Measurements from ENCODE around the gene MAF. TPM values are rescaled to one million over a fixed set of nuclear protein-coding genes. Genes with fewer than 3 reads are reported as not detected.

MAF gene
- polyA plus RNA-seq, 1 donor (not counting 4 experiments of a cell fraction or from before 2014, with no cell fraction given), result 8.2 TPM

- Histone ChIP-seq H3K4me2 (ENCODE audit: control insufficient read depth, extremely low read depth, insufficient read depth, low read depth, low read length) (no peak overlapping the region), H3K4me3 (ENCODE audit: control insufficient read depth in 2 of 3, extremely low read depth in 1 of 3, insufficient read depth in 2 of 3, low read depth in 1 of 3, low read length in 3 of 3) (no peak overlapping the region), H4K20me1 (ENCODE audit: control insufficient read depth, extremely low read depth, insufficient read depth, low read length) (no peaks in the 10 kb centered on the region), H3K27me3 (ENCODE audit: control insufficient read depth, extremely low read depth, insufficient read depth, low read length) (no peaks in the 10 kb centered on the region), H2AFZ (ENCODE audit: control insufficient read depth, low read length) (no peak overlapping the region), H3K9me3 (ENCODE audit: control insufficient read depth, low read depth, low read length) (no peaks in the 10 kb centered on the region), H3K36me3 (ENCODE audit: control insufficient read depth in 2 of 2, extremely low read depth in 1 of 2, insufficient read depth in 2 of 2, low read length in 2 of 2) (no peaks in the 10 kb centered on the region), H3K9me1 (ENCODE audit: control insufficient read depth, extremely low read depth, insufficient read depth, low read length) (no peaks in the 10 kb centered on the region), H3K4me1 (ENCODE audit: control insufficient read depth, extremely low read depth, insufficient read depth, low read length) (peaks cover 20% of the 10 kb centered on the region), H3K79me2 (ENCODE audit: control insufficient read depth, insufficient read depth, low read length) (no peaks in the 10 kb centered on the region), H3K27ac (ENCODE audit: control insufficient read depth, insufficient read depth, low read length) (no peak overlapping the region), H3K9ac (ENCODE audit: control insufficient read depth, extremely low read depth, insufficient read depth, low read length) (no peak overlapping the region)
- DNase-seq (ENCODE audit: low read depth, low spot score), result no peak
- TF ChIP-seq EZH2 (IDR thresholded peaks at IDR 0.05; ENCODE audit: low read length) (no peak), CTCF (optimal IDR thresholded peaks at IDR 0.05 in 1 of 3, IDR thresholded peaks at IDR 0.05 in 1 of 3, conservative IDR thresholded peaks at IDR 0.05 in 1 of 3; ENCODE audit: extremely low read depth in 1 of 3, insufficient read depth in 2 of 3, low read length in 3 of 3) (no peak)
- FAIRE-seq, result no peak
- dilution Hi-C loops (cut with MboI; ENCODE audit: extremely low pct_ligation_motif_present, low sequenced_read_pairs), result no loop called here
These were observed 28.5 kb upstream of the MAF start for GRCh38 chr16:79628988-79629387.

- DNase-seq (ENCODE audit: low read depth, low spot score) (no peak), FAIRE-seq (peak; percentile 92)
- Histone ChIP-seq H3K27me3 (ENCODE audit: control insufficient read depth, extremely low read depth, insufficient read depth, low read length) (no peaks in the 10 kb centered on the region), H3K79me2 (ENCODE audit: control insufficient read depth, insufficient read depth, low read length) (no peaks in the 10 kb centered on the region), H4K20me1 (ENCODE audit: control insufficient read depth, extremely low read depth, insufficient read depth, low read length) (no peaks in the 10 kb centered on the region), H3K27ac (ENCODE audit: control insufficient read depth, insufficient read depth, low read length) (no peak overlapping the region), H3K9me3 (ENCODE audit: control insufficient read depth, low read depth, low read length) (no peaks in the 10 kb centered on the region), H3K9ac (ENCODE audit: control insufficient read depth, extremely low read depth, insufficient read depth, low read length) (no peak overlapping the region), H3K4me1 (ENCODE audit: control insufficient read depth, extremely low read depth, insufficient read depth, low read length) (peaks cover 20% of the 10 kb centered on the region), H3K36me3 (ENCODE audit: control insufficient read depth in 2 of 2, extremely low read depth in 1 of 2, insufficient read depth in 2 of 2, low read length in 2 of 2) (no peaks in the 10 kb centered on the region), H3K4me3 (ENCODE audit: control insufficient read depth in 2 of 3, extremely low read depth in 1 of 3, insufficient read depth in 2 of 3, low read depth in 1 of 3, low read length in 3 of 3) (no peak overlapping the region), H3K9me1 (ENCODE audit: control insufficient read depth, extremely low read depth, insufficient read depth, low read length) (no peaks in the 10 kb centered on the region), H3K4me2 (ENCODE audit: control insufficient read depth, extremely low read depth, insufficient read depth, low read depth, low read length) (no peak overlapping the region), H2AFZ (ENCODE audit: control insufficient read depth, low read length) (no peak overlapping the region)
- dilution Hi-C loops (cut with MboI; ENCODE audit: extremely low pct_ligation_motif_present, low sequenced_read_pairs), result no loop called here
- TF ChIP-seq CTCF (optimal IDR thresholded peaks at IDR 0.05 in 1 of 3, IDR thresholded peaks at IDR 0.05 in 1 of 3, conservative IDR thresholded peaks at IDR 0.05 in 1 of 3; ENCODE audit: extremely low read depth in 1 of 3, insufficient read depth in 2 of 3, low read length in 3 of 3), result no peak
- no peak for TF ChIP-seq EZH2 (IDR thresholded peaks at IDR 0.05; ENCODE audit: low read length)
These were observed 28.0 kb upstream of the MAF start for GRCh38 chr16:79628501-79628975.
